DMS53 treated with DMSO at 0.1 percent for 48 hours (cell line): ENCODE results near the gene INSC.
"Not testable (repeated sequence)": the region's sequence is repeated elsewhere in the genome, so short reads cannot be mapped to it uniquely, and the experiment has no call there.

Source experiments
- DNase-seq: peaks from one replicate; lab custom pipeline; 2025; ENCODE audit not compliant: unreplicated experiment; lab: John Stamatoyannopoulos, UW

INSC gene

GRCh38 chr11:15114501-15115475 lies at the start of gene INSC:
Gene INSC, plus strand, starts transcription at chr11:15114923. Its CDS starts 34,252 bp downstream, at chr11:15149175.
- DNase-seq: no peak

- DNase-seq: not testable (repeated sequence)
Observed at GRCh38 chr11:15069751-15070150, 45.0 kb upstream of the INSC start.

GRCh38 chr11:15071556-15072255 lies 43.0 kb upstream of the INSC start:
- DNase-seq: no peak

GRCh38 chr11:15072551-15073143 lies 42.1 kb upstream of the INSC start:
- no peak for DNase-seq

GRCh38 chr11:15073361-15074205 lies 41.1 kb upstream of the INSC start, which contains the start of gene CALCB:
Gene CALCB, plus strand, starts transcription at chr11:15073593. Its CDS starts 1,126 bp downstream, at chr11:15074719.
- peak; percentile 80 for DNase-seq

- peak; percentile 95 for DNase-seq
Observed at GRCh38 chr11:15074206-15075161, 40.2 kb upstream of the INSC start.

GRCh38 chr11:15075162-15075526 lies 39.6 kb upstream of the INSC start:
- no peak for DNase-seq

GRCh38 chr11:15091175-15091574 lies 23.5 kb upstream of the INSC start:
- DNase-seq: no peak

- DNase-seq: no peak
Observed at GRCh38 chr11:15091625-15092024, 23.1 kb upstream of the INSC start.

GRCh38 chr11:15093432-15093831 lies 21.3 kb upstream of the INSC start:
- no peak for DNase-seq

- DNase-seq: no peak
Observed at GRCh38 chr11:15095736-15096228, 18.9 kb upstream of the INSC start.

- DNase-seq: no peak
Observed at GRCh38 chr11:15097411-15097810, 17.3 kb upstream of the INSC start.

- no peak for DNase-seq
Observed at GRCh38 chr11:15099267-15099666, 15.5 kb upstream of the INSC start.

- peak; percentile 73 for DNase-seq
Observed at GRCh38 chr11:15101072-15101709, 13.5 kb upstream of the INSC start.

GRCh38 chr11:15104166-15104565 lies 10.6 kb upstream of the INSC start:
- no peak for DNase-seq

GRCh38 chr11:15106201-15106965 lies 8.3 kb upstream of the INSC start:
- no peak for DNase-seq

- DNase-seq: no peak
Observed at GRCh38 chr11:15107730-15108515, 6.8 kb upstream of the INSC start.
